Rectal smooth muscle tissue (tissue), 1 donor: Measurements from ENCODE around the gene MRPS35.

ENCODE experiments used
- H3K27ac ChIP-seq: one replicate; pipeline ENCODE4 v1.7.0; 2013; ENCODE audit warnings: low read depth, low read length, inconsistent platforms
- H3K27me3 ChIP-seq: one replicate; pipeline ENCODE4 v1.7.0; 2013; ENCODE audit warnings: low read length; ENCODE audit not compliant: control insufficient read depth, insufficient read depth
- H3K36me3 ChIP-seq: one replicate; pipeline ENCODE4 v1.7.0; 2013; ENCODE audit warnings: low read length; ENCODE audit not compliant: control insufficient read depth, insufficient read depth
- H3K4me1 ChIP-seq: one replicate; pipeline ENCODE4 v1.7.0; 2013; ENCODE audit warnings: low read length; ENCODE audit not compliant: control insufficient read depth, insufficient read depth
- H3K4me3 ChIP-seq: one replicate; pipeline ENCODE4 v1.7.0; 2013; ENCODE audit warnings: low read length
- H3K9ac ChIP-seq: one replicate; pipeline ENCODE4 v1.7.0; 2013; ENCODE audit warnings: low read length

Gene MRPS35

GRCh38 chr12:27710592-27711316 lies at the start of gene MRPS35:
MRPS35 (plus strand) TSS chr12:27710832; CDS start chr12:27710844, 12 bp downstream.
- H3K4me1 ChIP-seq, result no peaks in the 10 kb centered on the region

GRCh38 chr12:27665704-27666103 lies 44.9 kb upstream of the MRPS35 start:
- no peak overlapping the region for H3K27ac ChIP-seq
- H3K4me1 ChIP-seq, result no peaks in the 10 kb centered on the region
- H3K4me3 ChIP-seq, result no peak overlapping the region
- peaks cover 10% of the 10 kb centered on the region for H3K36me3 ChIP-seq
- H3K9ac ChIP-seq, result no peak overlapping the region
- H3K27me3 ChIP-seq, result no peaks in the 10 kb centered on the region

More at GRCh38 chr12:27710592-27711316, at the start of gene MRPS35:
- no peaks in the 10 kb centered on the region for H3K27me3 ChIP-seq
- H3K4me3 ChIP-seq, result peak within 1 kb of the TSS; percentile 90
- H3K9ac ChIP-seq, result peak within 1 kb of the TSS; percentile 74
- no peaks in the 10 kb centered on the region for H3K36me3 ChIP-seq
- H3K27ac ChIP-seq, result peak within 1 kb of the TSS; percentile 82

DNA sequence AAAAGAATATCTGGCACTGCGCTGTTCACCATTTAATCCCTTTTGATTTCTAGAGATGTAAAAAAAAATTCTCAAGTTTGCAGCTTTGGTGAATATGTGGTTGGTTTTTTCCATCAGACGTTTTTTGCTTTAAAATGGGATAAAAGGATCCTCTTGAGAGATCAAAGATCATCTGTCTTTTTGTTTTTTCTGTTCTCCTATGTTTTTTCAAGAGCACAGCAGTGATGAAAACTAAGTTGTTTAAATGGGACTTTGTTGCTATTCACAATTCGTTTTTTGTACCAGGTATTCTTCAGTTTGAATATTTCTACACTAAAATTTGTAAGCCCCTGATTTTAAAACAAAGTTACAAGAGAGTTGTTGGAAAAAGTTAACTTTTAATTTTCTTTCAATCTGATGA lies 44.1 kb upstream of the MRPS35 start:
- H3K36me3 ChIP-seq, result peaks cover 13% of the 10 kb centered on the region
- H3K4me1 ChIP-seq, result no peaks in the 10 kb centered on the region
- H3K27me3 ChIP-seq, result no peaks in the 10 kb centered on the region
- H3K4me3 ChIP-seq, result no peak overlapping the region
- H3K27ac ChIP-seq, result no peak overlapping the region
- no peak overlapping the region for H3K9ac ChIP-seq

DNA sequence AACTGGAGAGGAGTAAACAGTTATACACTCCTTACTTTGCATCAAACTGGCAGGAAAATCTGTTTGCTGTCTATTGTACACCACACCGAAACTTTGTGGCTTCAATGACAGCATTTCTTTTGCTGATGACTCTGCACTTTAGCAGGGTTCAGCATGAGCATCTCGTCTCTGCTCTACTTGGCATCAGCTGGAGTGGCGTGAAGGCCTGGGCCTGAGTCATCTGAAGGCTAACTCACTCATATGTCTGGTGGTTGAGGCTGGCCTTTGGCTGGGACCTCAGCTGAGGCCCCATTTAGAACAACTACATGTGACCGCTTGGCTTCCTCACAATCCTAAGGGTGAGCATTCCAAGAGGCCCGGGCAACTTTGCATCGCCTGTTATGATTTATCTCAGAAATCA lies 43.1 kb upstream of the MRPS35 start:
- no peak overlapping the region for H3K9ac ChIP-seq
- H3K4me1 ChIP-seq, result no peaks in the 10 kb centered on the region
- no peaks in the 10 kb centered on the region for H3K27me3 ChIP-seq
- H3K27ac ChIP-seq, result no peak overlapping the region
- no peak overlapping the region for H3K4me3 ChIP-seq
- peaks cover 13% of the 10 kb centered on the region for H3K36me3 ChIP-seq

GRCh38 chr12:27672051-27672450 lies 38.6 kb upstream of the MRPS35 start:
- no peak overlapping the region for H3K4me3 ChIP-seq
- H3K27ac ChIP-seq, result no peak overlapping the region
- H3K36me3 ChIP-seq, result peaks cover 16% of the 10 kb centered on the region
- no peaks in the 10 kb centered on the region for H3K4me1 ChIP-seq
- H3K9ac ChIP-seq, result no peak overlapping the region
- no peaks in the 10 kb centered on the region for H3K27me3 ChIP-seq

DNA sequence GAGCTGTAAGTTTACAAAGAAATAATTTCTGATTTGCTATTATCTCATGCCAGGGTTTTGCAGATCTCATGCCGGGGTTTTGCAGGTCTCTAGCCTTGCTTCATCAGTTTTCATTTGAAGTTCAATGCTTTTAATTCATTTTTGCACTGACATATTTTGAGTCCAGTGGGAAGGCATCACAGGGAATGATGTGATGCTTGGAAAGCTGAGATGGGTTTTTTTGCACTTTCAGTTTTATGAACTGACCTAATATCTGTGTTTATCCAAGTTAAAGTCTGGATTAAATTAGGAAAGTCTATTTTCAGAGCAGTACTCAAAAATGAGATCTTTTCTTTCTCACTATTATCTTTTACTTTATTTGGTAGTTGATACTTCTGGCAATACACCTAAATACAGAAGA lies 38.0 kb upstream of the MRPS35 start:
- no peaks in the 10 kb centered on the region for H3K27me3 ChIP-seq
- H3K9ac ChIP-seq, result no peak overlapping the region
- H3K27ac ChIP-seq, result no peak overlapping the region
- H3K4me3 ChIP-seq, result no peak overlapping the region
- H3K4me1 ChIP-seq, result no peaks in the 10 kb centered on the region
- peaks cover 13% of the 10 kb centered on the region for H3K36me3 ChIP-seq

GRCh38 chr12:27673101-27673718 lies 37.4 kb upstream of the MRPS35 start:
- Histone ChIP-seq H3K4me1 (no peaks in the 10 kb centered on the region), H3K27me3 (no peaks in the 10 kb centered on the region), H3K4me3 (no peak overlapping the region), H3K9ac (no peak overlapping the region), H3K36me3 (peaks cover 8% of the 10 kb centered on the region), H3K27ac (no peak overlapping the region)

DNA sequence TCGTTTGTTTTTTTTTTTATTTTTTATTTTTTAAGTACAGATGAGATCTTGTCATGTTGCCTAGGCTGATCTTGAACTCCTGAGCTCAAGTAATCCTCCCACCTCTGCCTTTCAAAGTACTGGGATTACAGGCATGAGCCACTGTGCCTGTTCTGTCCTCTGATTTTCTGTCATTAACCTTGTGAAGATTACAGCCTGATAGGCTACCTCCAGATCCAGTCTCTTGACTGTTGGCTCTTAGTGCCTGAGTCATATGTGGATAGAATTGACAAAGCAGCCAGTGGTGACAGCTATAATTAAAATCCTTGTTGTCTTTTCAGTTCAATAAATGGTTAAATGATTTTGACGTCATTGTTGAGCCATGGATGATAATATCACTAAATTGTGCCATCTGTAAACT lies 35.6 kb upstream of the MRPS35 start:
- Histone ChIP-seq H3K27me3 (no peaks in the 10 kb centered on the region), H3K27ac (no peak overlapping the region), H3K36me3 (peaks cover 9% of the 10 kb centered on the region)

GRCh38 chr12:27680619-27681018 lies 30.0 kb upstream of the MRPS35 start:
- no peak overlapping the region for H3K27ac ChIP-seq
- H3K9ac ChIP-seq, result no peak overlapping the region
- H3K4me3 ChIP-seq, result no peak overlapping the region
- peaks cover 9% of the 10 kb centered on the region for H3K36me3 ChIP-seq
- no peaks in the 10 kb centered on the region for H3K27me3 ChIP-seq
- no peaks in the 10 kb centered on the region for H3K4me1 ChIP-seq

More for the DNA sequence above, 35.6 kb upstream of the MRPS35 start:
- no peak overlapping the region for H3K9ac ChIP-seq
- no peak overlapping the region for H3K4me3 ChIP-seq
- no peaks in the 10 kb centered on the region for H3K4me1 ChIP-seq

DNA sequence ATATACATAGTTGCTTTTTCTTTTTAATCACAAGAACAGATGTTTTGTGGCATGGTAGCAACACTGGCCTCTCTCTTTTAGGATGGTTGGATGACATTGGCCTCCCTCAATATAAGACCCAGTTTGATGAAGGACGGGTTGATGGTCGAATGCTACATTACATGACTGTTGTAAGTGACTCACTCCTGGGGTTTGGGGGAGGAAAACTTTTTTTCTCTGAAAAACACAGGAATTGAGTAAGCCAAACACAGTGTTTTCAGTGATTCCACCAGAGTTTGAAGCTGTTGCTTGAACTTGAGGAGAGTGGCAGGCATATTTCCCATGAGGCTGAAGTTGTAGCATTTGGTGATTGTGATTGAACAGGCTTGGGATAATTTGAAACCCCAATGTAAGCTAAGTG lies 28.1 kb upstream of the MRPS35 start:
- H3K4me3 ChIP-seq, result no peak overlapping the region
- H3K27me3 ChIP-seq, result no peaks in the 10 kb centered on the region
- H3K9ac ChIP-seq, result no peak overlapping the region
- no peak overlapping the region for H3K27ac ChIP-seq
- H3K36me3 ChIP-seq, result peaks cover 5% of the 10 kb centered on the region
- no peaks in the 10 kb centered on the region for H3K4me1 ChIP-seq

GRCh38 chr12:27685274-27685673 lies 25.4 kb upstream of the MRPS35 start:
- Histone ChIP-seq H3K9ac (no peak overlapping the region), H3K27ac (no peak overlapping the region), H3K4me1 (no peaks in the 10 kb centered on the region), H3K27me3 (no peaks in the 10 kb centered on the region), H3K36me3 (peaks cover 12% of the 10 kb centered on the region), H3K4me3 (no peak overlapping the region)

- no peaks in the 10 kb centered on the region for H3K4me1 ChIP-seq
- H3K9ac ChIP-seq, result no peak overlapping the region
- no peaks in the 10 kb centered on the region for H3K27me3 ChIP-seq
- peaks cover 13% of the 10 kb centered on the region for H3K36me3 ChIP-seq
- no peak overlapping the region for H3K27ac ChIP-seq
- no peak overlapping the region for H3K4me3 ChIP-seq
Measured at GRCh38 chr12:27686147-27686546, 24.5 kb upstream of the MRPS35 start.

- no peak overlapping the region for H3K4me3 ChIP-seq
- H3K4me1 ChIP-seq, result no peaks in the 10 kb centered on the region
- no peaks in the 10 kb centered on the region for H3K27me3 ChIP-seq
- H3K36me3 ChIP-seq, result peaks cover 16% of the 10 kb centered on the region
- H3K9ac ChIP-seq, result no peak overlapping the region
- no peak overlapping the region for H3K27ac ChIP-seq
Measured at GRCh38 chr12:27688671-27689070, 22.0 kb upstream of the MRPS35 start.
